NCI-H748 (cell line): ENCODE results near the gene C11orf86.
"Not testable (repeated sequence)": the region's sequence is repeated elsewhere in the genome, so short reads cannot be mapped to it uniquely, and the experiment has no call there.

Source experiments
- DNase-seq: peaks from one replicate; lab custom pipeline; 2025; ENCODE audit not compliant: unreplicated experiment; lab: John Stamatoyannopoulos, UW

The C11orf86 gene

DNA sequence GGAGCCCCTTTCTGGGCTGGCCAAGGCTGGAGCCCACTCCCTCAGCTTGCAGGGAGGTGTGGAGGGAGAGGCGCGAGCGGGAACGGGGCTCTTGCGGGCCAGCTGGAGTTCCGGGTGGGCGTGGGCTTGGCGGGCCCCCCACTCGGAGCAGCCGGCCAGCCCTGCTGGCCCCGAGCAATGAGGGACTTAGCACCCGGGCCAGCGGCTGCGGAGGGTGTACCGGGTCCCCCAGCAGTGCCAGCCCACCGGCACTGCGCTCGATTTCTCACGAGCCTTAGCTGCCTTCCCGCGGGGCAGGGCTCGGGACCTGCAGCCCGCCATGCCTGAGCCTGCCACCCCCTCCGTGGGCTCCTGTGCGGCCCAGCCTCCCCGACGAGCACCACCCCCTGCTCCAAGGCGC lies 13.6 kb downstream of the C11orf86 start:
- DNase-seq: not testable (repeated sequence)

DNA sequence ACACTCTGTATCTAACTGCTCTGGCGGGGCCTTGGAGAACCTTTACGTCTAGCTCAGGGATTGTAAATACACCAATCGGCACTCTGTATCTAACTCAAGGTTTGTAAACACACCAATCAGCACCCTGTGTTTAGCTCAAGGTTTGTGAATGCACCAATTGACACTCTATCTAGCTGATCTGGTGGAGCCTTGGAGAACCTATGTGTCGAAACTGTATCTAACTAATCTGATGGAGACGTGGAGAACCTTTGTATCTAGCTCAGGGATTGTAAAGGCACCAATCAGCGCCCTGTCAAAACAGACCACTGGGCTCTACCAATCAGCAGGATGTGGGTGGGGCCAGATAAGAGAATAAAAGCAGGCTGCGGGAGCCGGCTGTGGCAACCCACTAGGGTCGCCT lies 14.3 kb downstream of the C11orf86 start:
- not testable (repeated sequence) for DNase-seq

DNA sequence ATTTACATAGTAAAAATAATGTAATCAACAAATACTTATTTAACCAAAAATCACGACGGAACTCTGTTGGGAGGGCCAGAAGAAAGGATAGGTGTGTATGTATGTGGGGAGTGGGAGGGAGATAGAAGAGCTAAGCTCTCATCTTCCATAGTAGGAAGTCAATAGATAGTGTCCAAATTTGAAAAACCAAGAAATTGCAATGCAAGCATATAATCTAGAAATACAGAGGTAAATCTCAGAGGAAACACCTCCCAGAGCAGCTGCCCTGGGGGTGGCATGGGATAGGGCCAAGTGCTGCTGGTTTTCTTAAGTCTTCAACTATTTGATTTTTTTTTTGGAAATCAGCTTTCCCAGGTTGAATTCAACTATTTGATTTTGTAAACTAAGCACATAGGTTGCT lies 16.9 kb downstream of the C11orf86 start:
- no peak for DNase-seq

DNA sequence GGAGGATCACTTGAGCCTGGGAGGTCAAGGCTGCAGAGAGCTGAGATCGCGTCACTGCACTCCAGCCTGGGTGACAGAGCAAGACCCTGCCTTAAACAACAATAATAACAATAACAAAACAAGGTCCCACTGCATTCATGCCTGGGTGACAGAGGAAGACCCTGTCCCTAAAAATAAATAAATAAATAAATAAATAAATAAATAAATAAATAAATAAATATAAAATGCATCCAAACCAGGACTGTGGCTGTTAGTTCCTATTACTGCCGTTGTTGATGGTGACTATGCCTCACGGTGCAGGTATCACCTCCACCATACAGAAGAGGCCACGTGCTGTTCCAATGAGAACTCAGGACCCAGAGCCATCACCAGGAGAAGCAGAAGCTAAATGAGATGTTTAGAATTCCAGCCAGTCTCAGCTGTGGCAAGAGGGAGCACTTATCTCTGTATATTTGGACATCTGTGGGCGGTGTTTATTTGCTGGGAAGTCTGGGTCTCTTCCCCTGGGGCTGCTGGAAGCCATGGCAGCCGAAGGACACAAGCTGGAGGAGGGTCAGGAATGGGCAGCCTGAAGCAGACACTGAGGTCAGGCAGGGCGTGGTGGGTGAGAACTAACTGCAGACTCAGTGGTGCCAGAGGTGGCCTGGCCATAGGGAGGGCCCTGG lies 21.6 kb downstream of the C11orf86 start:
- no peak for DNase-seq

DNA sequence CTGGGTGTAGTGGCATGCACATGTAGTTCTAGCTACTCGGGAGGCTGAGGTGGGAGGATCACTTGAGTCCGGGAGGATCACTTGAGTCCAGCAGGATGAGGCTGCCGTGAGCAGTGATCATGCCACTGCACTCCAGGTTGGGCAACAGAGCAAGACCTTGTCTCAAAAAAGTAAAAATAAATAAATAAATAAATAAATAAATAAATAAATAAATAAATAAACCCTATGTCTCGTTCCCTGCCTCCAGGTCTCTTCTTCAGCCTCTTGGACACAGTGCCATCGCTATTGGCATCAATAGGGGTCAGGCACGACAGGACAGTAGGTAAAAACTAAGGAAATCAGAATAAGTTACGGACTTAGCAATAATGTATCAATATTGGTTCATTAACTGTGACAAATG lies 24.5 kb downstream of the C11orf86 start:
- DNase-seq: no peak

DNA sequence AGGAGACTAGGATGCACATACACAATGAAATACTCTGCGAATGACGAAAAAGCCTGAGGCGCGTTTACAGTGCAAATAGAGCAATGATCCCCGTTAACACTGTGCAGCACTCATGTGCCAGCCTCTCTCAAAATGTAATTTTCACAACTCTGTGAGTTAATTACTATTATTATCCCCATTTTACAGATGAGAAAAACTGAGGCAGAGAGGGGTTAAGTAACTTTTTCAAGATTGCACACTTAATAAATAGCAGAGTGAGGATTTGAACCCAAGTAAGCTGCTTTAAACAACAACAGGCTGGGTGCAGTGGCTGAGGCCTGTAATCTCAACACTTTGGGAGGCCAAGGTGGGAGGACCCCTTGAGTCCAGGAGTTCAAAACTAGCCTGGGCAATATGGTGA lies 26.2 kb downstream of the C11orf86 start:
- DNase-seq: no peak

DNA sequence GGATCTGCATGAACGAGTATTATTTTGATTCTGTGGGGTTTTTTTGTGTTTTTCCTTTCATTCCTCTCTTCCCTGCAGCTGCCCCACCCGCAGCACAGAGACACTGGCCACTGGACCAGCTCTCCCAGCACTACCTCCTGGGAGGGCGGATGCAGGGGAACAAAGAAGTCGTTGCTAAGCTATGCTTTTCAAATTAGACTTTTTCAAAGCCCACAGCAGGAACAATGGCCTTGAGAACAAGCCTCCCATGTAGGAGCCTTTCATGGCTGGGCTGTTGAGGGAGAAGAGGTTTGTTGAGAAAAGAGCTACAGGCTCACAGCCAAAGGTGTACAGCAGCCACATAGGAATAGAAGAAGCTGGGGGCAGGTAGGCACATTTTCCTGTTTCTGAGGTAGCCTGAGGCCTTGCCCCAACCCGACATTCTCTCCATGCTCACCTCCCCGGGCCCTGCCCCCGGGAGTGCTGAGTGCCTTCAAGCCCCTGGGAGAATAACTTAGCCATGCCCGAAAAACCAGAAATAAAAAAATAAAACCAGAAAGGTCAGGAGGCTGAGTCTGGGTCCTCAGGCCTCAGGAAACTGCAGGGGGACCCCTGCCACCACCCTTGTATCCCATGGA lies 27.3 kb downstream of the C11orf86 start:
- DNase-seq: peak; percentile 69

DNA sequence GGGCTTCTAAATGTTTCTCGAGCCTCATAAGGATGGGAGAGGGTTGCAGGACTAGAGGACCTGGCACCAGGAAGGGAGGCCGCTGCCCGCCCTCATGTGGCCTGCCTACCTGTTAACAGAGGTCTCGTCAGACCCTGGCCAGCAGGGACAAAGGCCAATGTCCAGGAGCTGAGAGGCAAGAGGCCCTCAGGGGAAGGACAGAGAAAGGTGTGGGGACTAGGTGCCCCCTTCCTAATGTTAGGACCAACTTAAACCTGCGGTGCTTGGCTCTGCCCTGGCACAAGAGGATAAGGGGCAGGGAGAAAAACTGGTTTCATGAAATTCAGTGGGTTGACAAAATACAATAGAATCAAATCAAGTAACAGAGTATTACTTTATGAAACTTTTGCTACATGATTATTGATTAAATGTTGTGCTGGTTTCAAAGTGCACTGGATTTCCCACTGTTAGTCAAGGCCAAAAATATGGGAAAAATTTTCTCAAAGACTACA lies 27.9 kb downstream of the C11orf86 start:
- no peak for DNase-seq

DNA sequence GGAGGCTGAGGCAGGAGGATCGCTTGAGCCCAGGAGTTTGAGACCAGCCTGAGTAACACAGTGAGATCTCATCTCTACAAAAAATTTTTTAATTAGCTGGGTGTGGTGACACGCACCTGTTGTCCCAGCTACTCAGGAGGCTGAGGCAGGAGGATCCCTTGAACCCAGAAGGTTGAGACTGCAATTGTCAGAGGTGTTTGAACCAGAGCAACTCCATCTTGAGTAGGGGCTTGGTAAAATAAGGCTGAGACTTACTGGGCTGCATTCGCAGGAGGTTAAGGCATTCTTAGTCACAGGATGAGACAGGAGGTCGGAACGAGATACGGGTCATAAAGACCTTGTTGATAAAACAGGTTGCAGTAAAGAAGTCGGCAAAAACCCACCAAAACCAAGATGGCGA lies 30.1 kb downstream of the C11orf86 start:
- DNase-seq: not testable (repeated sequence)

DNA sequence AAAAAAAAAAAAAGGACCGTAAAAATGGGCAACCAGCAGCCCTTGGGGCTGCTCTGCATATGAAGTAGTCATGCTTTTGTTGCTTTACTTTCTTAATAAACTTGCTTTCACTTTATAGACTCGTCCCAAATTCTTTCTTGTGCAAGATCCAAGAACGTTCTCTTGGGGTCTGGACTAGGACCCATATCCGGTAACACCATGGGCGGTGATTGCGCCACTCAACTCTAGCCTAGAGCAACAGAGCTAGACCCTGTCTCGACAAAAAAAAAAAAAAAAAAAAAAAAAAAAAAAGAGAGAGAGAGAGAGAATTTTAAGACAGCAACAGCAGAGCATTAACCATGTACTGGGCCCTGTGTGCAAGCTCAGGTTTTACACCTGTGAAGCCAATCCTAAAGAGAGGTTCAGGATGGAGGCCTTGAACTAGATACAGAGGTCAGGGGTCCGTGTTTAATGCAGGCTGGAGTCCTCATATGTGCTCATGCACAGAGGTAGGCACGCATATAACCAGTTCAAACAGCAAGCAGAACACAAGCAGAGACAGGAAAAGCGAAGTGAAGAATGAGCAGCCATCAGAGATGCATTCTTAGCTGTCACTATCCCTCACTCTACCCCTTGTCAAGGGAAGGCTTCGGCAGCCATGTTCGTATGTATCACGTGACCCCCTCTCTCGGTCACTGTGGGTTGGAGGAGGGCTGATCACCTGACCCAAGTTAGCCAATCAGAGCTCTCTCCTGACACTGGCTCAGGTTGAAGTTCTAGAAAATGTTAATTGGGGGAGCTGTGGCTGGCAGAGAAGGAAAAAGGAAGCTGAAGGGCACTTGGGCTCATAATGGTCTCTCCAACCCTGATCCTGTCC lies 31.2 kb downstream of the C11orf86 start:
- DNase-seq: peak; percentile 44

DNA sequence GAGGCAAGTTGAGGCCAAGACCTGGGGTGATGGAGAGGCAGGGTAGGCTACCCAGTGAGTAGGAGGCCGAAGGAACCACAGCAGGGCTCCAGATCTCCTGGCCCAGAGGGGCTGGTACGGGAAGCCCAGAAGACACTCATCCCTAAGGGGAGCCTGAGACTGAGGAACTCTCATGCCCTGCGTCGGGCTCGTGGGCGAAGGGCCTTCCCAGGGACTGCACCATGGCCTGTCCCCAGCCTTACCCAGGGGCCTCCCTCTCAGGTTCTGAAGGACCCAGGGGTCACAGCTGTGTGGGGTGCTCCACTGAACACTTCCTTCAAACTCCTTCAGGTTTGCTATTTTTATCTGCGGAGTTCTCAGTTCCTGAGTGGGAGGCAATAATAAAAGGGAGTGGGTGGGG lies 32.0 kb downstream of the C11orf86 start:
- no peak for DNase-seq

DNA sequence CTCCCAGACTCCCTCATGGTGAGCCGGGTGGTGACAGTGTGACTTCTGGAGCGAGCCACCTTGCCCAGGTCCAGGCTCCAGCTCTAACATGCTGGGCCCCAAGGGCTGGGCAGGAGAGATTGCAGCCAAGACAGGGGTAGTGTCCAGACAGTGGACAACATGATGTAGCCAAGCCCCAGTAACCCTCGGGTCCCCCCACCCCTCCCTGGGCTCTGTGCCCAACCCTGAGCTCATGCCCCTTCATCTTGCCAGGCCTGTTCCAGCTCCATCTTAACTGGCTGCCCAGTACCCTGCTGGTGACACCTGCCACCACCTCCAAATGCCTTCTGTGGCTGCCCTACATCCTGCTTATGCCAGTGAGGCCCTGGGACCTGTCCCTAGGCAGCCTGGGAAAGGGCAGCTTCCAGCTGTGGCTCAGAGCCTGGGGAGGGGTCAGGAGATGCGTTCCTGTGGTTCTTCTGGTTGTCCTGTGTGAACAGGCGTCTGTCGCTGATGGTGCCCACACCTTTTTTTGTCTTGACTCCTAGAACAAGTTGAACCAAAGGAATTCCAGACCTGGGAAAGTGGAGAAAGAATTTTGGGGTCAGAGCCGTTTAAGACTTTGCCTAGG lies 35.3 kb downstream of the C11orf86 start:
- no peak for DNase-seq

DNA sequence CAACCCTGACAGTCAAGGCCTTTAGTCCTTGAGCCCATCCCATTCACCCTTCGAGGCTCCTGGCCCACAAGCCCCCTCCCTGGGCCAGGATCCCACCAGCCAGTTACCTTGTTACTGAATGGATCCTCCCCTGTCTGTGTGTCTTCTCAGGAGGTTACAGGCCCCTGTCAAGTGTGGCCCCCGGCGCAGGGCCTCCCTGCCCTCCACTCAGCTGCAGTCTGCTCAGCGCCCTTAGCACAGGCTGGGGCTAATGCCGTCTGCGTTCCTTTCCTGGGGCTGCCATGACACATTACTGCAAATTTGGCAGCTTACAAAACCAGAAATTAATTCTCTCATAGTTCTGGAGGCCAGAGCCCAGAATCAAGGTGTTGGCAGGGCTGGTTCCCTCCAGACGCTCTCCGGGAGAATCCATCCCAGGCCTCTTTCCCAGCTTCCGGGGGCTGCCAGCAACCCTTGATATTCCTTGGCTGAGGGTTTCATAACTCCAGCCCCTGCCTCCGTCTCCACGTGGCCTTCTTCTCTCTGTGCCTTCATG lies 38.5 kb downstream of the C11orf86 start:
- no peak for DNase-seq

DNA sequence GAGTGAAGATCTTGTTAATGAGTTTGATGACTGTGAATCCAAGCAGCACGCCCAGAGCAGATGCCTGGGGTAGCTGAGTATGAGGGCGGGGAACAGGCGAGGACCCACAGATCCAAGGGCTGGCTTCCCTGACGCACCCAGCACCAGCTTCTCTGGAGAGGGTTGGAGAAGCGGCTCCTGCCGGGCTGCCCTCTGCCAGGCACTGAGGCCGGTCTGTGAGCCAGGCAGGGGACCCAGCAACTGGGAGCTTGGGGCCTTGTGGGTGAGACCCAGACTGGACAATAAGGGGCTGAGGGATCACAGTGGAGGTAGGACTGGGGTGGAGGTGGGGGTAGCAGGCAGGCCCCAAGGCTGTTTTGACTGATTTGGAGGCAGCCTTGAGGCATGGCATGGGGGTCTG lies 39.2 kb downstream of the C11orf86 start:
- DNase-seq: no peak

DNA sequence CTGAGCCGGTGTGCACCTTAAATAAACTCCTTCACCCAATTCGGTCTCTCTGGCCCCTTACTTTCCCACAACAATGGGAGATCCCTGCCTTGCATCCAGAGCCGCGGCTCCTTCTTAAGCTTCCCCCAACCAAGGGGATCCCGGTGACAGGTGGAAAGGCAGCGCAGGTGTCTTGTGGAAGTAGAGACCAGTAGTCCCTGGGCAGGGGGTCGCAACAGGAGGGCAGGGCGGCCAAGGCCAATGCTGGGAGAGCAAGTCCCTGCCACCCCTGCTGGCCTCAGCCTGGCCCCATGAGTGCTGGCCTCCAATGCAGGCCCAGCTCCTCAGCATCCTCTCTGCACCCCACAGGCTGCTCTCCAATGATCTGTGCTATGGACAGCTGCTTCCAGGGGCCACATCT lies 39.9 kb downstream of the C11orf86 start:
- no peak for DNase-seq

DNA sequence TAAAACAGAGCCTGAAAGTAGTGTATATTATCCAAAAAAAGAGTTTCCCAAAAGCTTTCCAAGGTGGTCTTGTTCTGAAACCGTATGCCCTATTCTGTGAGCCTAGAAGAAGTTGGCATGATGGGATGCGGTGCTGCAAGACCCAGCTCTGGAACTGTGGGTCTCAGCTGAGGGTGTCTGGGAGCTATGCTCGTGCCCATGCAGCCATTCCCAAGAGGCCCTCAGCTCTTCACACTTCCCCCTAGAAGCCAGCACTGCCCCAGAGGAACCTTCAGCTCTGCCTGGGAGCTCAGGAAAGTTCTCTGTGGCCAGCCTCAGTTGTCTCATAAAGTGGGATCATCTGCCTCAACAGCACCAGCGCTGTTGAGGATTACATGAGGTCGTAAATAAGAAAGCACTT lies 41.4 kb downstream of the C11orf86 start:
- no peak for DNase-seq

DNA sequence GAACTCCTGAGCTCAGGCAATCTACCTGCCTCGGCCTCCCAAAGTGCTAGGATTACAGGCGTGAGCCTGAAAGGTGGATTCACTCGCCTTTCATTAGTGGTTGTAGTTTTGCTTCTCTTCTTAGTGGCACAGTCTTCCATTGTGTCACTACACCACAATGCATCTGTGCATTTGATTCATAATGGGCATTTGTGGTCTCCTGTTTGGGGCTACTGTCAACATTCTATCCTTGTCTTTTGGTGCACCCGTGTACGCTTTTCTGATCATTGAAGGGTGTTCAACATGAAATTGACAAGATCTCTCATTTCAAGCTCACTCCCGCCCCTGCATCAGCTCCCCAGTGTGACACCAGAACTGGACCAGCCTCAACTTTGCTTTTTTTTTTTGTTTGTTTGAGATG lies 45.8 kb downstream of the C11orf86 start:
- DNase-seq: no peak

DNA sequence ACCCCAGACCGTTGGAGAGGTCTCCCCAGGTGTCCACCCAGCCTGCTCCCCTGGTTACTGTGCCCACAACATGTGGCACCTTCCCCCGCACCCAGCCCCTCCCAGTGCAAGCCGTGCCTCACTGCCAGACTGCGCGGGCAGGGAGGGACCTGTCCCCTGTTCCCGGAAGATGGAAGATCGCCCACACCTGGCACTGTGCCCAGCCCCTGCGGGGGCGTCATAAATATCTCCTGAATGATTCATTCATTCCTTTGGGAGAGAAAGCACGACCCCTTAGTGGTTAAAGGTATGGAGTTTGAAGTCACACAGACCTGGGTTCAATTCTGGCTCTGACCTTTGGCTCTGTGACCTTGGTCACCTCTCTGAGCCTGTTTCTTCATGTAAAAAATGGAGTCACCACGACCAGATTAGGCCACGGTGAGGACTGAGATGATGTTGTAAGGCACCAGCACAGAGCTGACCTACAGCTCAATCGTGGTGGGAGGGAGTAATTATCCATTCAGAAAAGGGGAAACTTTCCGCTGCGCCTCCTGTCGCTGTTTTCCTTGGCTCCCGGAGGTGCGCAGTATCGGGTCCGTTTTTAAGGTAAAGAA lies 47.3 kb downstream of the C11orf86 start:
- peak; percentile 64 for DNase-seq

DNA sequence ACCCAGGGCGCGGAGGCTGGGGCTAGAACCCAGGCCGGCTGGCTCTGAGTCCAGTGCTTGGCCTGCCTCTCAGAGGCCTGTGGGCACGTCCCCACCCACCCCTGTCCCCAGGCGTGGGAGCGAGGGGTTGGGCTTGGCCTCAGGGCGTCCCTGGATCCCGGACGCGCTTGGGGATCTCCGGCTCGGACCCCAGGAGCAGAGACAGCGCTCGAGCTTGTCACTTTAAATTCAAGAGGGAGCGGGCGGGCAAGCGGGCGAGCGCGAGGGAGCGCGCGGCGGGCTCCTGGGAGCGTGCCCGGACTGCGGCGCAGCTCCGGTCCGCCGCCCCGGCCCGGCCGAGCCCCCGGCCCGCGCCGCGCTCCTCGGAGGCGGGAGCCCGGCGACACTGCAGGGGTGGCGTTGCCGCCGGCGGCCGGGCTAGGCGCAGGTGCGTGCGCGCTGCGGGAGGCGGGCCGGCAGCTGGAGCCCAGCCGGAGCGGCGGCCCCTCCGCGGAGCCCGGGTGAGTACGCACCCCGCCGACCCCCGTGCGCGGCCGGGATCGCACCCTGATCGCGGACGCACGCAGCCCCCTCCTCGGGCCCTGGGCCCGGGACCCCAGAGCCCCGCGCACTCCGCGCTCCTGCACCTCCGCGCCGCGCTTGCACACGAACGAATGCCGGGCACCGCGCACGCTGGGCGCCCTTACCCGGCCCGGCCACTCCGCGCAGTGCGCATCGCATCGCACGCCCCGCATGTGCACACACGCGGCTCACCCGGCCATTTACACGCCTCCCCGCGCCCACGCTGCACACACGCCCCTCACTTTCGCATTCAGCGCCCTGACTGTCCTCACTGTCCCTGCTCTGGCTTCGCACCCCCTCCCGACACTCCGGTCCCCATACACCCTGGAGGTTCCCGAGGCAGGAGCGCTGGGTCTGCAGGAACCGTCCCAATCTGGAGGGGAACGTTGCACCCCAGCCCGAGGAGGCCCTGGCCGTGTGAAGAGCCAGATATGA lies 48.2 kb downstream of the C11orf86 start, which contains the start of gene SYT12:
TSS of gene SYT12 (plus strand) at position 174 of the 996 bp plus-strand sequence. CDS start 7,011 bp downstream, outside the sequence.
- DNase-seq: peak; percentile 42
